Hair follicular keratinocyte (primary cell): ENCODE results near the gene NOP9. TPM values are rescaled to one million over a fixed set of nuclear protein-coding genes. Genes with fewer than 3 reads are reported as not detected.

Experiments used
- total RNA-seq: library from RNA; depleted of rRNA; stranded (reverse); fragments of >200 nt; gene quantifications from 2 replicates; pipeline ENCODE4 v1.2.3, GENCODE V29; 2015

NOP9 gene, protein sequence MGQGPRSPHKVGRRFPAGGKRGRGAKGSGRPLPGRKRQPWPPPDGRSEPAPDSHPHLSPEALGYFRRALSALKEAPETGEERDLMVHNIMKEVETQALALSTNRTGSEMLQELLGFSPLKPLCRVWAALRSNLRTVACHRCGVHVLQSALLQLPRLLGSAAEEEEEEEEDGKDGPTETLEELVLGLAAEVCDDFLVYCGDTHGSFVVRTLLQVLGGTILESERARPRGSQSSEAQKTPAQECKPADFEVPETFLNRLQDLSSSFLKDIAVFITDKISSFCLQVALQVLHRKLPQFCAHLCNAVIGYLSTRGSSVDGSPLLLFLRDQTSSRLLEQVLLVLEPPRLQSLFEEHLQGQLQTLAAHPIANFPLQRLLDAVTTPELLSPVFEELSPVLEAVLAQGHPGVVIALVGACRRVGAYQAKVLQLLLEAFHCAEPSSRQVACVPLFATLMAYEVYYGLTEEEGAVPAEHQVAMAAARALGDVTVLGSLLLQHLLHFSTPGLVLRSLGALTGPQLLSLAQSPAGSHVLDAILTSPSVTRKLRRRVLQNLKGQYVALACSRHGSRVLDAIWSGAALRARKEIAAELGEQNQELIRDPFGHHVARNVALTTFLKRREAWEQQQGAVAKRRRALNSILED
- 13.9 and 18.4 TPM in 2 replicates for total RNA-seq

DNA sequence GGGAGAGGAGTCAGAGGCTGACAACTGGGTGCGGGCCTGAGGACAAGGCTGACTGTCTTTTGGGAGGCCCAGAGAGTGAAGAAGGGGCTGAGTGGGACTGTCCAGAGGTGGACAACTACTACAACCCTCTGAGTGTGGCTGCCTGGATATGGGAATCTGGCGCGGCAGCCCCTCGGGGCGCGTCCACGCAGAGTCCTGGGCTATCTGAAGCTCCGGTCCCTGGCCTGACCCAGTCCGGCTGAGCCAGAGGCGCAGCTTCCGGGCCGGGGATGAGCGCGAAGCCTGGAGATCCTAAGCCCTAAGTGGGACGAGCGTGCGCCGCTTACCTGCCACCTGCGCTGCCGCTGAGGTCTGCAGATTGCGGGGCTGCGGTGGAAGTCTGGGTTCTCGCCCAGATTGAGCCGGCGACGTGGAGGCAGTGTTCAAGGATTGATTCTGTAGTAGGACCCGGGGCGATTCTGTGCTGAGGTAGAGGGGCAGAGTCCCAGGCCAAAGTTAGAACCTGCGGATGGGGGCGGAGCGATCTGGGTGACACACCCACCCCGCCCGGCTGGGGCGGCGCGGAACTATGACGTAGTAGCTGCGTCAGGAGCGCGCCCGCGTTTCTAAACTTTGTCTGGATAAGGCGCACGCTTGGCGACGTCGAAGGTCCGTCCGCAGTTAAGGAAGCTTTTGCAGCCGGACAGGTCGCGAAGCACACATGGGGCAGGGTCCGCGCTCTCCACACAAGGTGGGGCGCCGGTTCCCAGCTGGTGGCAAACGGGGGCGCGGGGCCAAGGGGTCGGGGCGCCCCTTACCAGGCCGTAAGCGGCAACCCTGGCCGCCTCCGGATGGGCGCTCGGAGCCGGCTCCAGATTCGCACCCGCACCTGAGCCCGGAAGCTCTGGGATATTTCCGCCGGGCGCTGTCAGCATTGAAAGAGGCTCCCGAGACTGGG, at the start of gene NOP9, which contains the start of gene DHRS1:
NOP9 (plus strand) TSS at position 596 of the 937 bp plus-strand sequence; CDS start at position 701, 105 bp downstream.
DHRS1 (minus strand) TSS at position 526 of the 937 bp plus-strand sequence. CDS start 674 bp downstream, outside the sequence.

DNA sequence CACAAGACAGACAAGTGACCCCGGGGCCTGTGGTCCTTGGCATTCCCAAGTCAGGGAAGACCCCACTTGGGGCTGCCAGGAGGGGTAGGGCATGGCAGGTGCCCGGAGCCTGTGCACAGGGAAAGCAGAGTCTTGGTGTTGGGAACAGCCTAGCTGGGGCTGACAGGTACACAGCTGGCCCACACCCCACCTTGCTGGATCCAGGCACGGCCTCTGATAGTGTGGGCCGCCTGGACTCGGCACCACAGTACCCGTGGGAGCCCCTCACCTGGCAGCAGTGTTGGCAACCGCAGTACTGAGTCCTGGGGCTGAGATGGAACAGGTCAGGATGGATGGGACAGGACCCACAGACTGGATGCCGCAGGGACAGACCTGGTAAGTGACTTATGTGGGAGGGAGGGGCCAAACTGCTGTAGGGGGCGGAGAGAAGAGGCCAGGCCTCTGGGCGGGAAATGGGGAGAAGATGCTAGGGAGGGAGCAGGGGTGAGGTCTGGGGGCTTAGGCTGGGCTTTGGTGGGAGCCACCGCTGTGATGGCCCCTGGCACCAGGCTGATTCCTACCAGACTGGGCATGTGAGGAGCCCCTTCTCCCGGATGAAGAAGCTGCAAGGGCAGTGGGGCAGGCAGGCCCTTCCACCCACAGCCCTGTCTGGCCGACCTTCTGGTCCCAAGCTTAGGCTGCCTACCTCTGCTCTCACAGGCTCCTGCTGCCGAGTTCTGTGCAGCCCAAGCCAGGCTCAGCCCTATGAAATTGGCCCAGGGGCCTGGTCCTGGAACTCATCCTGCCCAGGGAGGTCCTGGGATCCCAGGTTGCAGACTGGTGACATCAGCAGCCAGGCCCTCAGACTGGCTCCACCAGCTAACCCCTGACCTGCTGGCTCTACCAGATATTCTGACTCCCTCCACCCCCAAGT, 36.6 kb upstream of the NOP9 start, which contains the start of gene TGM1:
TGM1 (minus strand) TSS at position 357 of the 913 bp plus-strand sequence. CDS start 825 bp downstream, outside the sequence.

DNA sequence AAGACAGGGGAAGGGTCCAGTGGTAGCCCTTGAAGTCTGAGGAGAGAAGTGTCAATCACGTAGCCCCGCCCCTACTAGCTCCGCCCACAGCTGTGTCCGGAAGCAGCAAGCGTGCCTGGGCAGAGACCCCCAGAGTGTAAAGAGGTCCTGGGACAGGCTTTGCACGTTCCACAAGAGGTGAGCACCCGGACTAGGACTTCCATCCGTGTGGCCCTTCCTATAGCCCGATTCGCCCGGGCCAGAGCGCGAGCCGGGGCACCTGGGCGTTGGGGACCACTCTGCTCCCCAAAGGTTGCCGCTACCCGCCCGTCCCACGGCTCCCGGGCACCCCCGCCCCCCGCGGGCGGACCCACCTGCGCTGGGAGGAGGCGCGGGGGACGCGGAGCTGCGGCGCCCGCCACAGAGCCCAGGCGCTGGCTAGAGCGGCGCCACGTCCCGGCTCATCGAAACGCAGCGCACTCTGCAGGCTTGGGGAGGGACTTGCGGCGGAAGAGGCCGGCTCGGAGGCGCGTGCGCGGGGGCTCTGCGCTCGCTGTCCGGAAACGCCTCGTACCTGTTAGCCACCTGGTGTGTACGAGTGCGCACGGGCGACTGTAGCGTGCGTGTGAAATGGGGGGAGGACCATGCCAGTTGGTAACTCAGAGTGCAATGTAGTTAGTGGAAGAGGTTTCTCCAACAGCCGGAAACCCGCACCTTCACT, 28.4 kb upstream of the NOP9 start, which contains the start of gene RABGGTA:
RABGGTA (minus strand) TSS at position 464 of the 700 bp plus-strand sequence. CDS start 482 bp downstream, outside the sequence.

DNA sequence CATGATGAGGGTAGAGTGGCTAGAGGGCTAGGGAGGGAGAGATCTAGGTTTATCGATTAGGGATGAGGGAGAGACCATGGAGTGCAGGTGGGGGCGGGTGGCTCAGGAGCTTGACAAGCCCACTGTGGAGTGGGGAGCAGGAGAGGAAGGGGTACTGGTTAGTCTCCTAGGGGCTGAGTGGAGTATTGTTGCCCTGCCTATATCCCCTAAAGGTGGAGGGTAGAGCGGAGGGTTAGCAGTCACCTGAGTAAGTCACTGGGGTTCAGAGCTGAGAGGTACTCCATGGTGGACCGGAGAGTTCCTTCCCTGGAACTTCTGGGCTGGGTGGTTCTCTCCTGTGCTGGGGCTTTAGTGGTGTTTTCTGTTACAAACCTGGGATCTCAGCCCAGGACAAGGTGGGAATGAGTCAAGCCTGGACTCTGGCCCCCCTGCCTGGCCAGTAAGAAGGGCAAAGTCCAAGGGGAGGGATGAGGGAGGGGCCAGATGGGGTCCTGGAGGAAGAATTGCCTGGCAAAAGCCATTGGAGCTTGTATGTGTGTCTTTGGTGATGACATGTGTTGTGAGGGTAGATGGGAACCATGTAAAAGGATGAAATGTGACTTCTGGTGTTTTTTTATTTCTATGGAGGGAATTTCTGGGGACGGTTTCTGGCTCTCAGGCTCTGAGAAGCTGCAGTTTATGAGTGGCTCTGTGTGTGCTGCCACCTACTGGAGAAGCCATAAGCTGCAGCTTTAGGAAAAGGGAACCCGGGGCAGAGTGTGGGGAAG, 8.1 kb downstream of the NOP9 start, which contains the start of gene CIDEB:
CIDEB (minus strand) TSS at position 403 of the 767 bp plus-strand sequence; CDS start at position 284, 119 bp downstream.

DNA sequence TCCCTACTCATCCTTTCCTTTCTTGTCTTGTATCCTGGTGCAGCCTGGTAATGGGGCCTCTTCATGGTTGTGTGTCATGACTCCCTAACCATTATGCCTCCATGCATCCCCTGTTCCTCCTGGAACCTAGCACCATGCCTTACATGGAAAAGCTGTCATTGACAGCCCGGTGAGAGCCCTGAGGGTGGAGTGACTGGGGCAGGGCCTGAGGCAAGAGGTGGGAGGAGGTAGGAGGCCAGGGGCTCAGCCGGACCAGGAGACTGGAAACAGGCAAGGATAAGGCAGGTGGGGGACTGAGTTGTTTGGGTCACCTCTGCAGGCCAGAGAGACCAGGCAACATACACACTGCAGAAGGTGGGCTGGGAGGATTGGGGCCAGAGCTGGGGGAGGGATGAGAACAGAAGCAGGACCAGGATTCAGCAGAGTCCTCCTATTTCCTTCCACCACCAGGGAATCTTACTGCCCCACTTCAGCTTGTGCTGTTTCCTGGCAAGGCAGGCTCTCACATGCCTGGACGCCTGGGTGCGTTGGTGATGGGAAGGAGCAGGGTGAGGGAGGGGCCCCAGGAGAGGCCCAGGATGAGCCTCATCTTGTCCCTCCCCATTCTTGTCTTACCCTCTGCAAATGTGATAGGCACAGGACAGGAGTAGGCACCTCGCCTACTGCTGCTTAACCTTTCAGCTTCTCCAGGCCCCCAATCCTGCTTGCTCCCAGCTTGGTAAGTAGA, 10.1 kb downstream of the NOP9 start, which contains the start of gene LTB4R2:
LTB4R2 (plus strand) TSS at position 603 of the 727 bp plus-strand sequence. CDS start 525 bp downstream, outside the sequence.

DNA sequence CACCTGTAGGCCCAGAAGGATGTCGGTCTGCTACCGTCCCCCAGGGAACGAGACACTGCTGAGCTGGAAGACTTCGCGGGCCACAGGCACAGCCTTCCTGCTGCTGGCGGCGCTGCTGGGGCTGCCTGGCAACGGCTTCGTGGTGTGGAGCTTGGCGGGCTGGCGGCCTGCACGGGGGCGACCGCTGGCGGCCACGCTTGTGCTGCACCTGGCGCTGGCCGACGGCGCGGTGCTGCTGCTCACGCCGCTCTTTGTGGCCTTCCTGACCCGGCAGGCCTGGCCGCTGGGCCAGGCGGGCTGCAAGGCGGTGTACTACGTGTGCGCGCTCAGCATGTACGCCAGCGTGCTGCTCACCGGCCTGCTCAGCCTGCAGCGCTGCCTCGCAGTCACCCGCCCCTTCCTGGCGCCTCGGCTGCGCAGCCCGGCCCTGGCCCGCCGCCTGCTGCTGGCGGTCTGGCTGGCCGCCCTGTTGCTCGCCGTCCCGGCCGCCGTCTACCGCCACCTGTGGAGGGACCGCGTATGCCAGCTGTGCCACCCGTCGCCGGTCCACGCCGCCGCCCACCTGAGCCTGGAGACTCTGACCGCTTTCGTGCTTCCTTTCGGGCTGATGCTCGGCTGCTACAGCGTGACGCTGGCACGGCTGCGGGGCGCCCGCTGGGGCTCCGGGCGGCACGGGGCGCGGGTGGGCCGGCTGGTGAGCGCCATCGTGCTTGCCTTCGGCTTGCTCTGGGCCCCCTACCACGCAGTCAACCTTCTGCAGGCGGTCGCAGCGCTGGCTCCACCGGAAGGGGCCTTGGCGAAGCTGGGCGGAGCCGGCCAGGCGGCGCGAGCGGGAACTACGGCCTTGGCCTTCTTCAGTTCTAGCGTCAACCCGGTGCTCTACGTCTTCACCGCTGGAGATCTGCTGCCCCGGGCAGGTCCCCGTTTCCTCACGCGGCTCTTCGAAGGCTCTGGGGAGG, 11.3 kb downstream of the NOP9 start, which contains the start of gene LTB4R:
LTB4R (plus strand) TSS at position 857 of the 959 bp plus-strand sequence. CDS start 4,150 bp downstream, outside the sequence.

DNA sequence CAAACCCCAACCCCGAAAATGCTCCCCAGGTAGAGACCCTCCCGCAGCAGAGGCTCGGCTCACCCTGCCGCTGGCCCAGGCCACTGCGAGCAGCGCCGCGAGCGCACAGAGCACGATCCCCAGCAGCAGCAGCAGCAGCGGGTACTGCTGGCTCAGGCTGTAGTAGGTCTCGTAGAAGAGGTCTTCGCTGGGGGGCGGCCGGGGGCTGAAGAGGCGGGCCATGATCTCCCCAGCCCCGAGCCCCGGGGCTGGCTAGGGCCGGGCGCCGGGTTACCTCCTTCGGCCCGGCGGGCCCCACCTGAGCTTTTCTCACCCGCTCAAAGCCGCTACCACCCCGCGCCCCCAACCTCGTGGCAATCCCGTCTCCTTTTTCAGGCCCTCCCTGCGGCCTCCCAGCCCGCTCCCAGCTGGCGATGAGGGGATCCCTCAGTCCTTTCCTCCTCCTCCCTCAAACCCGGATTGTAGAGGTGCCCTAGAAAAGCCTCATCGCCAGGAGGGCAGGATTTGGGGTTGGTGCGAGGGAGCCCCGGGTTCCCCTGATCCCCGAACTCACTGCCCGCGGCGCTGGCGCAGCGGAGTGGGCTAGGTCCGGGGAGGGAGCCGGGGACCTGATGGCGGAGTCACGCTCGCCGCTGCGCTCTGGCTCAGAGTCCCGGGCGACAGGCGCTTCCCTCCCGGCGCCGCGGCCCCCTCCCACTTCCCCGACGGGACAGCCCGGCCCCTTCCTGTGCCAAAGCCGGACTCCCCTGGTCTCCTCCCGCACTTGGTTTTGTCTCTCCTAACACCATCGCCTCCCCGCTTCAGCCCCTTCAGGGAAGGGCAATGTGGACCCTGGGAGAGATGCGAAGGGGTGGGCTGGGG, 35.0 kb downstream of the NOP9 start, which contains the start of gene ADCY4:
ADCY4 (minus strand) TSS at position 641 of the 861 bp plus-strand sequence; CDS start at position 222, 419 bp downstream.

DNA sequence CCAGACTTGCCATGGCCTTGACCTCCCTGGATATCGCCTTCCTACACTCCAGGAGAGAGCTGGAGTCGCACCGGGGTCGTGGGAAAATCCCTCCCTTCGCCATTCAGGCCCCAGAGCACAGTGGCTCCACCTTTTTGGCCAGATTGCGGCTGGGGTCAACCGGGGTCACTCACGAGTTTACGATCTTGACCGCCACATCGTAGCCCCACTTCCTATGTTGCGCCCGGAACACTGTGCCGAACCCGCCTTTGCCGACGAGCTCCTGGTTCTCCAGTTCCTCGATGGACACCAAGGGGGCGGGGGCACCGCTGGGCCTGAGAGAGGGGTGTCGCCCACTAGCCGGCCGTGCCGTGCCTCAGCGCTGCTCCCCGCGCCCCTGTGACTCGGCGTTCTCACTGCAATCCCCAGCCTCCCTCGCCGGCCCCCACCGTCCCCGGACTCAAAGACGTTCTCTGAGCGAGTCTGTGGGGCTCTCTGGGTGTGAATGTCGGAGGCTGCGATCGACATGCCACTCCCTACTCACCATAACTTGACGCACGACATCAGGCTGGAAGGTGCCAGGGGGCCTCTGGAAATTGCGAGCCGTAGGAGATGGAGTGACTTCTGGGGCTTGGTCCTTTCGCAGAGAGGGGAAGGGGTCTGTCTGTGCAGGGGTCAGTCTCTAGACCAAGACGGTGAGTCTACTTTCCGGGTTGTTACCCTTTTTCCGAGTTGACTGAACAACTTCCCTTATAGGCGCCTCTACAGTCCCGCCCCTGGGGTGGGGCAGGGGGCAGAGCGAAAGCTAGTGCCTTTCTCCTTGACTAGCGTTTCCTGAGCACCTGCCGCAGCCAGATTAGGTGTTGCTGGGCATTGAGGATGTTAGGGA, 39.9 kb downstream of the NOP9 start, which contains the start of gene RIPK3:
RIPK3 (minus strand) TSS at position 708 of the 868 bp plus-strand sequence; CDS start at position 543, 165 bp downstream.

Other genes with a start within 250 kb of the NOP9 start
- 0.08 TPM in 1 of 2 replicates, not detected in the other for gene CARMIL3, start 247.8 kb upstream of the NOP9 start, total RNA-seq
- not detected in 2 replicates for gene CPNE6, start 228.3 kb upstream of the NOP9 start, total RNA-seq
- gene PCK2, start 205.5 kb upstream of the NOP9 start, total RNA-seq, result 40.7 and 91.5 TPM in 2 replicates
- 46.7 and 48.0 TPM in 2 replicates for gene DCAF11, start 185.1 kb upstream of the NOP9 start, total RNA-seq
- 1.2 and 2.2 TPM in 2 replicates for gene NRL, start 184.9 kb upstream of the NOP9 start, total RNA-seq
- gene FITM1, start 169.2 kb upstream of the NOP9 start, total RNA-seq, result not detected in 2 replicates
- 167 and 202 TPM in 2 replicates for gene PSME1, start 163.7 kb upstream of the NOP9 start, total RNA-seq
- gene EMC9, start 158.3 kb upstream of the NOP9 start, total RNA-seq, result 22.3 and 37.2 TPM in 2 replicates
- 109 and 116 TPM in 2 replicates for gene PSME2, start 153.2 kb upstream of the NOP9 start, total RNA-seq
- 24.4 and 30.7 TPM in 2 replicates for gene RNF31, start 152.4 kb upstream of the NOP9 start, total RNA-seq
- 22.3 and 67.3 TPM in 2 replicates for gene IRF9, start 138.6 kb upstream of the NOP9 start, total RNA-seq
- gene REC8, start 127.8 kb upstream of the NOP9 start, total RNA-seq, result 6.1 and 6.7 TPM in 2 replicates
- gene IPO4, start 111.0 kb upstream of the NOP9 start, total RNA-seq, result 42.4 and 82.5 TPM in 2 replicates
- gene TM9SF1, start 104.4 kb upstream of the NOP9 start, total RNA-seq, result 45.7 and 48.7 TPM in 2 replicates
- gene TSSK4, start 94.2 kb upstream of the NOP9 start, total RNA-seq, result 0.87 TPM in 1 of 2 replicates, not detected in the other
- 50.4 and 54.0 TPM in 2 replicates for gene CHMP4A, start 86.4 kb upstream of the NOP9 start, total RNA-seq
- 11.4 and 18.3 TPM in 2 replicates for gene MDP1, start 83.8 kb upstream of the NOP9 start, total RNA-seq
- 249 and 288 TPM in 2 replicates for gene NEDD8, start 67.5 kb upstream of the NOP9 start, total RNA-seq
- gene GMPR2, start 66.9 kb upstream of the NOP9 start, total RNA-seq, result 72.9 and 86.9 TPM in 2 replicates
- gene TINF2, start 57.2 kb upstream of the NOP9 start, total RNA-seq, result 63.4 and 72.7 TPM in 2 replicates
- gene TGM1, start 36.7 kb upstream of the NOP9 start, total RNA-seq, result 10.5 and 19.3 TPM in 2 replicates
- gene RABGGTA, start 28.3 kb upstream of the NOP9 start, total RNA-seq, result 51.2 and 83.1 TPM in 2 replicates
- 39.3 and 76.7 TPM in 2 replicates for gene DHRS1, start 70 bp upstream of the NOP9 start, total RNA-seq
- gene CIDEB, start 8.1 kb downstream of the NOP9 start, total RNA-seq, result 3.2 and 4.1 TPM in 2 replicates
- gene LTB4R2, start 10.3 kb downstream of the NOP9 start, total RNA-seq, result 37.0 and 42.9 TPM in 2 replicates
- gene LTB4R, start 11.7 kb downstream of the NOP9 start, total RNA-seq, result 14.0 and 20.1 TPM in 2 replicates
- 0.23 and 0.34 TPM in 2 replicates for gene ADCY4, start 35.2 kb downstream of the NOP9 start, total RNA-seq
- 5.4 and 8.0 TPM in 2 replicates for gene RIPK3, start 40.1 kb downstream of the NOP9 start, total RNA-seq
- 2.9 and 7.1 TPM in 2 replicates for gene NFATC4, start 68.3 kb downstream of the NOP9 start, total RNA-seq
- 2.7 and 3.8 TPM in 2 replicates for gene NYNRIN, start 99.2 kb downstream of the NOP9 start, total RNA-seq
- gene CBLN3, start 129.8 kb downstream of the NOP9 start, total RNA-seq, result 0.11 and 0.31 TPM in 2 replicates
- gene KHNYN, start 130.1 kb downstream of the NOP9 start, total RNA-seq, result 48.7 and 55.9 TPM in 2 replicates
- 11.9 and 17.7 TPM in 2 replicates for gene SDR39U1, start 142.9 kb downstream of the NOP9 start, total RNA-seq
- not detected in 2 replicates for gene CMA1, start 208.4 kb downstream of the NOP9 start, total RNA-seq